A673 (cell line): Measurements from ENCODE around the gene MYL1. TPM values are rescaled to one million over a fixed set of nuclear protein-coding genes. Genes with fewer than 3 reads are reported as not detected.

Experiments
- BruUV-seq: library from RNA; stranded (reverse); fragments of 400-500 nt; replicated peaks from 2 replicates; lab custom pipeline; 2021; lab: Mats Ljungman, UMichigan
- CTCF ChIA-PET: fragments of 300-600 bp; sonication (Branson Sonifier 250); formaldehyde crosslinking; loops from one replicate; lab custom pipeline; 2022; ENCODE audit warnings: antibody characterized with exemption; lab: Charles Lee
- POLR2A ChIA-PET: fragments of 300-600 bp; sonication (Branson Sonifier 250); formaldehyde crosslinking; loops from one replicate; lab custom pipeline; 2022; ENCODE audit warnings: antibody characterized with exemption; ENCODE audit not compliant: low non-redundant PET; lab: Charles Lee
- DNase-seq: peaks from one replicate; pipeline ENCODE4 v3.0.0-alpha.2; 2015; ENCODE audit warnings: low spot score
- H3K27ac ChIP-seq: fragments of 200-600 bp; sonication (generic); 2 replicates; pipeline ENCODE4 v1.5.1; 2016; ENCODE audit warnings: mixed run types, low read depth, mild to moderate bottlenecking, mixed read lengths, antibody characterized with exemption, low read length; ENCODE audit not compliant: poor library complexity, severe bottlenecking
- H3K27me3 ChIP-seq: fragments of 200-600 bp; sonication (generic); replicated peaks from 2 replicates; pipeline ENCODE4 v1.6.1; 2017; ENCODE audit warnings: mixed run types, low read depth, mild to moderate bottlenecking, mixed read lengths, antibody characterized with exemption, low read length; ENCODE audit not compliant: insufficient read depth, poor library complexity
- H3K36me3 ChIP-seq: fragments of 200-600 bp; sonication (generic); 2 replicates; pipeline ENCODE4 v1.6.1; 2016; ENCODE audit warnings: mixed run types, mild to moderate bottlenecking, mixed read lengths, antibody characterized with exemption, low read length; ENCODE audit not compliant: insufficient read depth, poor library complexity, severe bottlenecking
- H3K4me1 ChIP-seq: fragments of 200-600 bp; sonication (generic); 2 replicates; pipeline ENCODE4 v1.6.1; 2017; ENCODE audit warnings: mixed run types, mild to moderate bottlenecking, mixed read lengths, antibody characterized with exemption, low read length; ENCODE audit not compliant: insufficient read depth, poor library complexity, severe bottlenecking
- H3K4me3 ChIP-seq: fragments of 200-600 bp; sonication (generic); 2 replicates; pipeline ENCODE4 v1.5.1; 2016; ENCODE audit warnings: low read depth, mixed run types, mild to moderate bottlenecking, mixed read lengths, low read length; ENCODE audit not compliant: poor library complexity, severe bottlenecking
- H3K9me3 ChIP-seq: fragments of 200-600 bp; sonication (generic); 2 replicates; pipeline ENCODE4 v1.6.1; 2016; ENCODE audit warnings: mixed run types, low read depth, mild to moderate bottlenecking, mixed read lengths, antibody characterized with exemption, low read length; ENCODE audit not compliant: poor library complexity, severe bottlenecking
- EZH2 ChIP-seq: fragments of 200-600 bp; sonication (generic); IDR thresholded peaks from 2 replicates; pipeline ENCODE4 v1.6.1; 2017; ENCODE audit warnings: borderline replicate concordance, low read depth, mild to moderate bottlenecking, mixed read lengths, antibody characterized with exemption, low read length; ENCODE audit not compliant: poor library complexity, severe bottlenecking
- intact Hi-C: fragments of 100-400 bp; cut with micrococcal nuclease; formaldehyde crosslinking; loops from one replicate; pipeline ENCODE4 v1.10.0; 2022; ENCODE audit not compliant: unreplicated experiment
- total RNA-seq: library from RNA; stranded (reverse); gene quantifications from 2 replicates; pipeline ENCODE4 v1.2.3, GENCODE V29; 2021
- TF ChIP-seq, protein P1 (sequence below): fragments of 300-800, 200-600 bp; sonication (generic); conservative IDR thresholded peaks from 2 replicates; pipeline ENCODE4 v1.5.1; 2017; ENCODE audit warnings: low read depth, mild to moderate bottlenecking, antibody characterized with exemption, low read length, moderate library complexity, mixed read lengths

MYL1 gene
- total RNA-seq, 1 experiment from 2014 or later, result not detected

DNA sequence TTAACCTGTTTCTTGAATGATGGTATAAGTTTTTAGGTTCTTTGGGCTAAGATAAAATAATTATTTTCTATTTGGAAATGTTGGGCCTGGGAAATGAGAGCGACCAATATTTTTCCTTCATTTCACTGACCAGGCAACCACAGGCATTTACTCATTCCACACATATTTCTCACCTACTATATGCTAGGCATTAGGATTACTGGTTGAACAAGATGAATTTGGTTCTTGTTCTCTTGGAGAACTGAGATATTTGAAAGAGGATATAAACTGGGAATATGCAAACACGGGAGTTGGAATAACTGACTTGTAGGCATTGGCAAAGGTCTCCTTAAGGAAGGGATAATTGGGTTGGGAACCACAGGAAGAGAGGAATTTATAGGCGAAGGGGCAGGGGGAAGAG is 3.9 kb upstream of the MYL1 start:
- ChIA-PET POLR2A (no interaction called here), CTCF (no interaction called here)
- H3K27me3 ChIP-seq, result peaks cover 3% of the 10 kb centered on the region
- H3K27ac ChIP-seq, result no peak overlapping the region
- no peaks in the 10 kb centered on the region for H3K9me3 ChIP-seq
- H3K4me1 ChIP-seq, result no peaks in the 10 kb centered on the region
- no peaks in the 10 kb centered on the region for H3K36me3 ChIP-seq
- H3K4me3 ChIP-seq, result no peak overlapping the region
- no peak for DNase-seq
- intact Hi-C loops, result no loop called here
- BruUV-seq, result no TSS peak
- TF ChIP-seq EZH2, result no peak
- TF ChIP-seq, protein P1, sequence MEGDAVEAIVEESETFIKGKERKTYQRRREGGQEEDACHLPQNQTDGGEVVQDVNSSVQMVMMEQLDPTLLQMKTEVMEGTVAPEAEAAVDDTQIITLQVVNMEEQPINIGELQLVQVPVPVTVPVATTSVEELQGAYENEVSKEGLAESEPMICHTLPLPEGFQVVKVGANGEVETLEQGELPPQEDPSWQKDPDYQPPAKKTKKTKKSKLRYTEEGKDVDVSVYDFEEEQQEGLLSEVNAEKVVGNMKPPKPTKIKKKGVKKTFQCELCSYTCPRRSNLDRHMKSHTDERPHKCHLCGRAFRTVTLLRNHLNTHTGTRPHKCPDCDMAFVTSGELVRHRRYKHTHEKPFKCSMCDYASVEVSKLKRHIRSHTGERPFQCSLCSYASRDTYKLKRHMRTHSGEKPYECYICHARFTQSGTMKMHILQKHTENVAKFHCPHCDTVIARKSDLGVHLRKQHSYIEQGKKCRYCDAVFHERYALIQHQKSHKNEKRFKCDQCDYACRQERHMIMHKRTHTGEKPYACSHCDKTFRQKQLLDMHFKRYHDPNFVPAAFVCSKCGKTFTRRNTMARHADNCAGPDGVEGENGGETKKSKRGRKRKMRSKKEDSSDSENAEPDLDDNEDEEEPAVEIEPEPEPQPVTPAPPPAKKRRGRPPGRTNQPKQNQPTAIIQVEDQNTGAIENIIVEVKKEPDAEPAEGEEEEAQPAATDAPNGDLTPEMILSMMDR, result no peak

DNA sequence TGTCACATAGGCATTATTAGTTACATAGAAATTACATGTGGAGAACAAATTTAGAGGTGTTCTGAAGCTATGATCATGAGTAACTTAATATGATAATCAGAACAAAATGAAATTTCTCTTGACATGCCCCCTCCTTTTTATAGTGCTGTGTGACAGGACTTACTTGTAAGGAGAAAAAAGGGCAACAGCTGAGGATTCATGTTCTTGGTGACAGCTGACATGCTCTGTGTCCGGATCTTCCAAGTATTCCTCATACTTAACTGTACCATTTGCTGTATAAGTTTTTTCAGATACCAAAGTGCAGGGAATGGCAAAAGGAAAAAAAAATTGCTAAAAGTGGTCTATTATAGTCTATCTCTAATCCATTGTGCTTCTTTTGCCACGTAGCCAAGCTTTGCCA is 3.5 kb upstream of the MYL1 start:
- Histone ChIP-seq H3K9me3 (no peaks in the 10 kb centered on the region), H3K27ac (no peak overlapping the region), H3K36me3 (no peaks in the 10 kb centered on the region), H3K4me1 (no peaks in the 10 kb centered on the region), H3K27me3 (peaks cover 3% of the 10 kb centered on the region), H3K4me3 (no peak overlapping the region)
- TF ChIP-seq, protein P1, result no peak
- no peak for TF ChIP-seq EZH2
- DNase-seq, result no peak
- no TSS peak for BruUV-seq
- intact Hi-C loops, result no loop called here
- ChIA-PET POLR2A (no interaction called here), CTCF (no interaction called here)

DNA sequence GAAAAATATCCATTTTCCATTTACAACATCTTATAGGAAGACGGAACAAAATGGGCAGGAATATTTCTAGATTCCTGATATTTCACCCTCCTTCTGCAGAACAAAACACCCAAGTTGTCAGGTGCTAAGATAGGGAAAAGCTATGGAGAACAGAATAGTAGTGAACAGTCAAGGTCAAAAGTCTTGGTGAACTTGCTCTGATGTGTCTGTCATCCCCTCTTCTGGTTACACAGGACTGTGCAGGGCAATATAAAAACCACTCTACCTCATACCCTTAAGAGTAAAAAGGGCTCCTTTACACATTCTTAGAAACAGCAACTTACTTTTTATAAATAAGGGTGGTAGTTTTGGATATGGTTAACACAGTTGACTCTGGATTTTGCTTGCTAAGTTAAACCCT is 4.4 kb downstream of the MYL1 start:
- no peak for DNase-seq
- POLR2A ChIA-PET, result no interaction called here
- intact Hi-C loops, result no loop called here
- TF ChIP-seq, protein P1, result no peak
- TF ChIP-seq EZH2, result no peak
- H3K27ac ChIP-seq, result no peak overlapping the region
- BruUV-seq, result no TSS peak
- no peaks in the 10 kb centered on the region for H3K27me3 ChIP-seq
- H3K36me3 ChIP-seq, result no peaks in the 10 kb centered on the region
- no peaks in the 10 kb centered on the region for H3K4me1 ChIP-seq
- H3K4me3 ChIP-seq, result no peak overlapping the region
- H3K9me3 ChIP-seq, result no peaks in the 10 kb centered on the region
- CTCF ChIA-PET, result no interaction called here
